HG02981 (cell line): ENCODE data around the gene FAM76B.
"Not testable (repeated sequence)": the region's sequence is repeated elsewhere in the genome, so short reads cannot be mapped to it uniquely, and the experiment has no call there.

Experiments
- ATAC-seq: cut with Tn5 transposase; IDR thresholded peaks from one replicate; pipeline ENCODE4 v1.9.1; 2021; ENCODE audit warnings: mild to moderate bottlenecking, moderate library complexity; ENCODE audit not compliant: unreplicated experiment

Gene FAM76B

GRCh38 chr11:95789506-95790122, at the start of gene FAM76B:
Gene FAM76B (minus strand): TSS chr11:95789782. CDS start chr11:95789478, 304 bp downstream.
- peak; percentile 67 for ATAC-seq

GRCh38 chr11:95835768-95836488, 46.3 kb upstream of the FAM76B start:
- ATAC-seq: peak; percentile 88

GRCh38 chr11:95835351-95835750, 45.8 kb upstream of the FAM76B start:
- ATAC-seq: no peak

- no peak for ATAC-seq
Measured at GRCh38 chr11:95833378-95833777, 43.8 kb upstream of the FAM76B start.

GRCh38 chr11:95832763-95833162, 43.2 kb upstream of the FAM76B start:
- no peak for ATAC-seq

GRCh38 chr11:95831198-95831883, 41.8 kb upstream of the FAM76B start:
- ATAC-seq: no peak

- no peak for ATAC-seq
Measured at GRCh38 chr11:95829580-95830259, 40.1 kb upstream of the FAM76B start.

DNA sequence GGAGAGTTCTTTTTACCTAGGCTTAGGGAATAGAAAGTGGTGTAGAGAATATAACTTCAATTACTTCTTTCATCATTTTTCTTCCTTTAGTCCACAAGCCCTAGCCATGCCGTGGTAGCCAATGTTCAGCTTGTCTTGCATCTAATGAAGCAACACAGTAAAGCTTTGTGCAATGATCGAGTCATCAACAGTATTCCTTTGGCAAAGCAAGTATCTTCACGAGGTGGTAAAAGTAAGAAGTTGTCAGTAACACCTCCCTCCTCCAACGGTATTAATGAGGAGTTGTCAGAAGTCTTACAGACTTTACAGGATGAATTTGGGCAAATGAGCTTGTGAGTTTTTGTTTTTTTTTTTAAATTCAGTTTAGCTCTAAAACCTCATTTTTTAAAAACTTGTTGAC, 38.1 kb upstream of the FAM76B start:
- ATAC-seq: no peak

DNA sequence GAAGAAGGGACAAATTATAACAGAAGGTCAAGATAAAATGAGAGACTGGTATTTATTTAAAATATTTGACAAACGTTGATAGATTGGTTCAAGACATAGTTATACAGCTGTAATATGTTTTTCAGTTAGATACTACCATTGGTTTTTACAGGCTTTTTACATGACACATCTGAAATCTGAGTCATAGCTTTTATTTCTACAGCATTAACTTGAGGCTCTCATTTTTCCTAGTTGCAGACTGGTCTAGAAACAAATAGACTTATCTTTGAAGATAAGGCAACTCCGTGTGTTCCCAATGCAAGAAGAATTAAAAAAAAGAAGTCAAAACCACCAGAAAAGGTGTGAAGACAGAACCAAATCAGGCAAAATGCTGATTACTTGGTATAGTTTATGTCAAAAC, 32.1 kb upstream of the FAM76B start:
- no peak for ATAC-seq

DNA sequence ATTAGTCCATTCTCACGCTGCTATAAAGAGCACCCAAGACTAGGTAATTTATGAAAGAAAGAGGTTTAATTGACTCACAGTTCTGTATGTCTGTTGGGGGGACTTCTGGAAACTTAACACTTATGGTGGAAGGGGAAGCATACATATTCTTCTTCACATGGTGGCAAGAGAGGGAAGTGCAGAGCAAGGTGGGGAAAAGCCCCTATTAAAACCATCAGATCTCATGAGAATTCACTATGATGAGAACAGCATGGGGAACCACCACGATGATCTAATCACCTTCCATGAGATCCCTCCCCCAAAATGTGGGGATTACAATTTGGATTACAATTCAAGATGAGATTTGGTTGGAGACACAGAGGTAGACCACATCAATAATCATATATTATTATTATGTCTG, 26.5 kb upstream of the FAM76B start:
- ATAC-seq: no peak

DNA sequence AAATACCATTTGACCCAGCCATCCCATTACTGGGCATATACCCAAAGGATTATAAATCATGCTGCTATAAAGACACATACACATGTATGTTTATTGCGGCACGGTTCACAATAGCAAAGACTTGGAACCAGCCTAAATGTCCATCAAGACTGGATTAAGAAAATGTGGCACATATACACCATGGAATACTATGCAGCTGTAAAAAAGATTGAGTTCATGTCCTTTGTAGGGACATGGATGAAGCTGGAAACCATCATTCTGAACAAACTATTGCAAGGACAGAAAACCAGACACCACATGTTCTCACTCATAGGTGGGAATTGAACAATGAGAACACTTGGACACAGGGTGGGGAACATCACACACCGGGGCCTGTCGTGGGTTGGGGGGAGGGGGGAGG, 21.5 kb upstream of the FAM76B start:
- ATAC-seq: not testable (repeated sequence)

- ATAC-seq: not testable (repeated sequence)
Measured at GRCh38 chr11:95806464-95806863, 16.9 kb upstream of the FAM76B start.

- no peak for ATAC-seq
Measured at GRCh38 chr11:95805869-95806268, 16.3 kb upstream of the FAM76B start.

- no peak for ATAC-seq
Measured at GRCh38 chr11:95803973-95804372, 14.4 kb upstream of the FAM76B start.

- ATAC-seq: no peak
Measured at GRCh38 chr11:95802806-95803205, 13.2 kb upstream of the FAM76B start.

DNA sequence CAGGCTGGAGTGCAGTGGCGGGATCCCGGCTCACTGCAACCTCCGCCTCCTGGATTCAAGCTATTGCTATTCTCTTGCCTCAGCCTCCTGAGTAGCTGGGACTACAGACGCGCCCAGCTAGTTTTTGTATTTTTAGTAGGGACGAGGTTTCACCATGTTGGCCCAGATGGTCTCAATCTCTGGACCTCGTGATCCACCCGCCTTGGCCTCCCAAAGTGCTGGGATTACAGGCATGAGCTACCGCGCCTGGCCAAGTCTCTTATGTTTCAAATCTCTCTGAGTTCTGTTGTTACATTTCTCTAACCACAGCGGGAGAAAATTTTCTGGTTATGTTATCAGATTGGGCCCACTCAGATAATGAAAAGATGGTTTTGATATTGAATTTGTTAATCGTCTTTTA, 10.9 kb upstream of the FAM76B start:
- no peak for ATAC-seq

GRCh38 chr11:95799546-95799945, 10.0 kb upstream of the FAM76B start:
- ATAC-seq: no peak

DNA sequence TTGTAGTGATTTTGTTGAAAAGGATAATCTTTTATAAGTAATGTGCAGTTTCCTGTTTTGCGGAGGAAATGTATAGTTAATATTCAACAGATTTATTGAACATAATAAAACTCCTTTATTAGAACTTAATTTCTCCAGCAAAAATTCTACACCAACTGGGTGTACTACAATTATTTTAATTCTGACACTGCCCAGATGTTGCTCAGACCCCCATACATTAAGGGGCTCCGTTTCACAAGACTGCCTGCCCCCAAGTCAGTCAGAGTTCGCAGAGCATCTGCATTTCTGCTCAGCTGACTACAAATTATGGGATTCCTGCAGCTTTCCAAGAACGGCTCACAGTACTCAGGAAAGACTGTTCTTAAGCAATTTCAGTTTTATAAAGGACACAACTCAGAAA, 6.9 kb upstream of the FAM76B start:
- no peak for ATAC-seq

DNA sequence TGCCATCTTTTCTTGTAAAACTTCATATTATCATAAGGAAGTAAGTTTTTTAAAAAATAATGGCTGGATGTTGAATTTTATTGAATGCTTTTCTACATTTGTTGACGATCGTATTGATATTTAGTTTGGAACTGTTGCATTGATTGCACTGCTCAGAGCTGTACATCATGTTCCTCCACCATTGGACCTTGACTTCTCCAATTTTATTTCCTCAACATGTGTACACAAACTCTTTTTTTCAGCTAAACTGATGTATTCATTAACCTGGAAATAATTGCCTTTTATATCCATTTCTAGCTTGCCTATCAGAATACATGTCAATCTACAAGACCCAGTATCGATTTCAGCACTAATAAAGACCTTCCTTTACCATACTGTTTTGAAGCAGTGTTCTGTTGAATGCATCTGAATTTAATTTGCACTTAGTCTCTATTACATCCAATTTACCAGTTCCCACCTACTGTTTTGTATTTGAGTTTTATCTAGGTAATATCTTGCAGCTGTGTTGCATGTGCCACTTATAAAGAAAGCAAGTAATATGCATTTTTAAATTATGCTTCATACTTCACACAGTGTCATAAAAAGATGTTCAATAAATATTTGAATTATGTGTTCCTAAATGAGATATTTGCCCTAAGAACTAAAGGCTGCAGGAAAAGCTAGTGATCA, 6.2 kb upstream of the FAM76B start:
- no peak for ATAC-seq

GRCh38 chr11:95794086-95794485, 4.5 kb upstream of the FAM76B start:
- no peak for ATAC-seq

DNA sequence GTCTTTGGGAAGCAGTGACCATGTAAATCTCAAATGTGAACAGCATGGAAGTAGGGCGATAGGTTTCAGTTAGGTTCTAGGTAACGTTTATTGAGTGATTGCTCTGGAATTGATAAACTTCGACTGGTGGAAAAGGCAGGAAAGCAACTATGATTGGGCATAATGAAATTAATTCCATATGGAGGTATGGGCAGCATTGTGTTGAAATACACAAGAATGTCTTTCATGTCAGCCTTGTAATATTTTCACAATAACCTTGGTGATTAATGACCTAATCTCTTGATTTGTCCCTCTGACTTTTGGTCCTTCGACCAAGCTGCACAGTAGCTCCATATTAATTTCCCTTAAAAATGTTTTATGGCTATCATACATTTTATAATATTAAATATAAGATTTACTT, 3.5 kb upstream of the FAM76B start:
- ATAC-seq: no peak
